ENCODE results near the gene KCP.
"Not testable (repeated sequence)": the region's sequence is repeated elsewhere in the genome, so short reads cannot be mapped to it uniquely, and the experiment has no call there.

The KCP gene

GRCh38 chr7:128910569-128910945, at the start of gene KCP:
Gene KCP, minus strand, starts transcription at chr7:128910709. Its CDS starts 33 bp downstream, at chr7:128910676.
- FAIRE-seq, result no peak

GRCh38 chr7:128959296-128959695, 48.8 kb upstream of the KCP start:
- no peak for FAIRE-seq

GRCh38 chr7:128955981-128956380, 45.5 kb upstream of the KCP start:
- no peak for FAIRE-seq

- FAIRE-seq, result no peak
These were observed 44.6 kb upstream of the KCP start for GRCh38 chr7:128954830-128955802.

- no peak for FAIRE-seq
These were observed 43.6 kb upstream of the KCP start for GRCh38 chr7:128954150-128954549.

GRCh38 chr7:128951296-128951695, 40.8 kb upstream of the KCP start:
- no peak for FAIRE-seq

- no peak for FAIRE-seq
These were observed 38.7 kb upstream of the KCP start for GRCh38 chr7:128948976-128949760.

- FAIRE-seq, result no peak
These were observed 37.9 kb upstream of the KCP start for GRCh38 chr7:128948312-128948973.

GRCh38 chr7:128947854-128948253, 37.3 kb upstream of the KCP start:
- FAIRE-seq, result no peak

- FAIRE-seq, result no peak
These were observed 36.7 kb upstream of the KCP start for GRCh38 chr7:128946936-128947830.

GRCh38 chr7:128945668-128946366, 35.3 kb upstream of the KCP start:
- no peak for FAIRE-seq

- no peak for FAIRE-seq
These were observed 34.2 kb upstream of the KCP start for GRCh38 chr7:128944487-128945236.

- FAIRE-seq, result not testable (repeated sequence)
These were observed 32.7 kb upstream of the KCP start for GRCh38 chr7:128943251-128943650.

GRCh38 chr7:128941946-128942526, 31.5 kb upstream of the KCP start:
- no peak for FAIRE-seq

GRCh38 chr7:128941323-128941890, 30.9 kb upstream of the KCP start:
- no peak for FAIRE-seq

- no peak for FAIRE-seq
These were observed 30.2 kb upstream of the KCP start for GRCh38 chr7:128940494-128941322.

GRCh38 chr7:128939861-128940410, 29.4 kb upstream of the KCP start:
- FAIRE-seq, result no peak

GRCh38 chr7:128939075-128939860, 28.8 kb upstream of the KCP start:
- FAIRE-seq, result no peak

All from TTC549 (cell line).